Liver (tissue), 3 donors: Measurements from ENCODE around the gene ULK4.

ENCODE experiments used
- CTCF ChIP-seq: fragments of 150-350 bp; IDR thresholded peaks from 2 replicates; pipeline ENCODE4 v1.5.1; 2017; ENCODE audit warnings: improper control_type of control experiment, low read depth, low read length; ENCODE audit not compliant: missing input control
- RAD21 ChIP-seq, 2 donors: IDR thresholded peaks; 2 replicates each; pipeline ENCODE4 v1.6.1; 2016; ENCODE audit warnings: antibody characterized with exemption in 2 of 2, mild to moderate bottlenecking in 2 of 2
- YY1 ChIP-seq: IDR thresholded peaks from 2 replicates; pipeline ENCODE4 v1.6.1; 2016; ENCODE audit warnings: antibody characterized with exemption, mild to moderate bottlenecking
- donor health status: healthy.
- donor health status: healthy.

GRCh38 chr3:41274944-41275668 lies 686.8 kb downstream of the ULK4 start:
- TF ChIP-seq YY1 (no peak), CTCF (no peak), RAD21 (IDR thresholded peaks at IDR 0.05) (no peak)
